Natural killer cell treated with Interleukin-12 subunit alpha and Interleukin-12 subunit beta and Interleukin-15 and Interleukin-18, amount 100 ng/mL, for 72 hours (primary cell): ENCODE measurements around the gene ANKRD34A. TPM values are rescaled to one million over a fixed set of nuclear protein-coding genes. Genes with fewer than 3 reads are reported as not detected.

Experiments
- ATAC-seq, 2 donors: fragments of 150-1000 bp; cut with Tn5 transposase in 1 of 2; sonication (Bioruptor Pico), chemical (Tn5 transposase) in 1 of 2; 2 replicates each; pipeline ENCODE4 v1.10.0; 2021
- DNase-seq: peaks from one replicate; pipeline ENCODE4 v3.0.0; 2022; ENCODE audit warnings: low spot score
- H3K27ac Mint-ChIP-seq, 2 donors: 1 replicate in 1 of 2; 2 replicates in 1 of 2; pipeline ENCODE4 v1.8.0; 2022; ENCODE audit warnings: mixed read lengths in 2 of 2, mild to moderate bottlenecking in 1 of 2, moderate library complexity in 1 of 2
- H3K27me3 Mint-ChIP-seq, 2 donors: 1 replicate in 1 of 2; 2 replicates in 1 of 2; pipeline ENCODE4 v1.8.0; 2022; ENCODE audit warnings: mixed read lengths in 2 of 2
- H3K36me3 Mint-ChIP-seq: one replicate; pipeline ENCODE4 v1.8.0; 2022; ENCODE audit warnings: mixed read lengths
- H3K4me1 Mint-ChIP-seq, 2 donors: 1 replicate in 1 of 2; 2 replicates in 1 of 2; pipeline ENCODE4 v1.8.0; 2022; ENCODE audit warnings: low read depth in 2 of 2, mixed read lengths in 2 of 2, mild to moderate bottlenecking in 1 of 2
- H3K4me3 Mint-ChIP-seq: one replicate; pipeline ENCODE4 v1.8.0; 2022; ENCODE audit warnings: mixed read lengths
- H3K9me3 Mint-ChIP-seq: 2 replicates; pipeline ENCODE4 v1.8.0; 2022; ENCODE audit warnings: mixed read lengths
- total RNA-seq, 2 donors: library from RNA; stranded (reverse); gene quantifications; one replicate each; pipeline ENCODE4 v1.2.3, GENCODE V29; 2022

ANKRD34A gene
- total RNA-seq, 2 donors from 2014 or later, result 1.6 to 9.1 TPM

GRCh38 chr1:145995148-145995881 is 30.9 kb upstream of the ANKRD34A start:
- Mint-ChIP-seq H3K4me3 (peak overlapping the region; percentile 99), H3K36me3 (peaks cover 39% of the 10 kb centered on the region), H3K4me1 (peaks cover 57 to 76% of the 10 kb centered on the region in 2 donors), H3K27me3 (no peaks in the 10 kb centered on the region), H3K27ac (peak overlapping the region; percentile 96 to 98), H3K9me3 (no peaks in the 10 kb centered on the region)
- no peak for DNase-seq
- ATAC-seq, result no peak

DNA sequence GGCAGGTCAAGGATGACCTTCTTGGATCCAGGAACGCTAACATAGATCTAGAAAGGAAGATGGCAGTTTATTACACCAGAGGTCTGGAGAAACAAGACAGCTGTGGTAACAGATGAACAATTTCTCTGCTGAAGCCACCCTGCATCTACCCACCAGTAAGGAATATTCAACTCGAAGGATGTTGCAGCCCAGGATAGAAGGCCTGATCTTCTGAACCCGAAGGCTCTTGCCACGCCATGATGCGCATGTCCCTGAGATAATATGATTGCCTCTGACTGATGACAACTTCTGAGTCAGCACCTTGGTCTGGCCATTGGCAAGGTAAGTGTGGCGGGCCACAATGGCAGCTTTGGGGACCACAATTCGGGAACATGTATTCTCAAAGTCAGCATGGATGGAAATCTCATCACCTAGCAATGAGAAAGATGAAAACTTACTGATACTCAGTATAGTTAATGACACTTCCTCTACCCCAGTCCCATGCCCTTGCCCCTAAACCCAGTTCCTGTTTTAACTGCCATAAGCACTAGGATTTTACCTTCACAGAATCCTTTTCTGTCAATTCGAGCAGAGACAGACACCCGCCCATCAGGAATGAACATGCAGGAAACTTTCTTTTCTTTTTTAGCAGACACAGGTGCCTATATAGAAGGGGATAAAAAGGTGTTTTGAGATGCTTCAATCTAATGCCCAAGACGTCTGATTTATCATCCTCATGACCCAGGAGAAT is 30.2 kb upstream of the ANKRD34A start:
- peak overlapping the region; percentile 96 to 98 for H3K27ac Mint-ChIP-seq
- DNase-seq (no peak), ATAC-seq (no peak)
- peaks cover 39% of the 10 kb centered on the region for H3K36me3 Mint-ChIP-seq
- H3K27me3 Mint-ChIP-seq, result no peaks in the 10 kb centered on the region
- H3K4me1 Mint-ChIP-seq, result peaks cover 54 to 69% of the 10 kb centered on the region in 2 donors
- H3K9me3 Mint-ChIP-seq, result no peaks in the 10 kb centered on the region
- H3K4me3 Mint-ChIP-seq, result peak overlapping the region; percentile 99

- no peak for ATAC-seq
- DNase-seq, result no peak
- peaks cover 50 to 64% of the 10 kb centered on the region in 2 donors for H3K4me1 Mint-ChIP-seq
- H3K27ac Mint-ChIP-seq, result peak overlapping the region; percentile 96 to 98
- H3K9me3 Mint-ChIP-seq, result no peaks in the 10 kb centered on the region
- peak overlapping the region; percentile 99 for H3K4me3 Mint-ChIP-seq
- no peaks in the 10 kb centered on the region for H3K27me3 Mint-ChIP-seq
- peaks cover 39% of the 10 kb centered on the region for H3K36me3 Mint-ChIP-seq
Observed at GRCh38 chr1:145993618-145994390, 29.4 kb upstream of the ANKRD34A start.

GRCh38 chr1:145992958-145993617 is 28.7 kb upstream of the ANKRD34A start:
- Mint-ChIP-seq H3K27me3 (no peaks in the 10 kb centered on the region), H3K9me3 (no peaks in the 10 kb centered on the region), H3K4me3 (peak overlapping the region; percentile 99), H3K4me1 (peaks cover 53 to 63% of the 10 kb centered on the region in 2 donors), H3K36me3 (peaks cover 39% of the 10 kb centered on the region), H3K27ac (peak overlapping the region; percentile 96 to 98)
- DNase-seq (no peak), ATAC-seq (no peak)

DNA sequence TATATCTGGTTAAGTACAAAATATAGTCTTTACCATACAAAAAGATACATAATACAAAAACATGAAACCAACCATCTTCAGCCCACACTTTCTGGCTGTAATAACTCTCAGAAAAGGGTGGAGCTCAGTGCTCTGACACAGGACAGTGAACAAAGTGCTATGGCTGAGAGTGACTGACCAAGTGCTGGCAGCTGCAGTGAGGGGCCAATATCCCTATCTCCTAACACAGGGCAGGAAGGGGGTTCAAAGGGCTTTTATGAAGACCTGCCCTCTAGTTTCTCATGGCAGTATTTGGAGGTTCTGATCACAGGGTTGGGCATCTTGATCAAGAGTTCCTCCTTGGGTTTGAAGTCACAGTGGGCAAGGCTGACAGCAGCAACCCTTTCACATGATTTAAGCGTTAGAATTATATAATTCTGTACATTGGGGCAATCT is 28.1 kb upstream of the ANKRD34A start:
- peaks cover 53 to 62% of the 10 kb centered on the region in 2 donors for H3K4me1 Mint-ChIP-seq
- DNase-seq, result no peak
- peaks cover 39% of the 10 kb centered on the region for H3K36me3 Mint-ChIP-seq
- H3K4me3 Mint-ChIP-seq, result peak overlapping the region; percentile 99
- H3K27me3 Mint-ChIP-seq, result no peaks in the 10 kb centered on the region
- ATAC-seq, result no peak
- H3K27ac Mint-ChIP-seq, result peak overlapping the region; percentile 96 to 98
- no peaks in the 10 kb centered on the region for H3K9me3 Mint-ChIP-seq

GRCh38 chr1:145991735-145992412 is 27.5 kb upstream of the ANKRD34A start:
- H3K9me3 Mint-ChIP-seq, result no peaks in the 10 kb centered on the region
- peak overlapping the region; percentile 99 for H3K4me3 Mint-ChIP-seq
- peaks cover 39% of the 10 kb centered on the region for H3K36me3 Mint-ChIP-seq
- ATAC-seq (no peak), DNase-seq (no peak)
- H3K27ac Mint-ChIP-seq, result peak overlapping the region; percentile 96 to 98
- no peaks in the 10 kb centered on the region for H3K27me3 Mint-ChIP-seq
- H3K4me1 Mint-ChIP-seq, result peaks cover 50 to 57% of the 10 kb centered on the region in 2 donors

DNA sequence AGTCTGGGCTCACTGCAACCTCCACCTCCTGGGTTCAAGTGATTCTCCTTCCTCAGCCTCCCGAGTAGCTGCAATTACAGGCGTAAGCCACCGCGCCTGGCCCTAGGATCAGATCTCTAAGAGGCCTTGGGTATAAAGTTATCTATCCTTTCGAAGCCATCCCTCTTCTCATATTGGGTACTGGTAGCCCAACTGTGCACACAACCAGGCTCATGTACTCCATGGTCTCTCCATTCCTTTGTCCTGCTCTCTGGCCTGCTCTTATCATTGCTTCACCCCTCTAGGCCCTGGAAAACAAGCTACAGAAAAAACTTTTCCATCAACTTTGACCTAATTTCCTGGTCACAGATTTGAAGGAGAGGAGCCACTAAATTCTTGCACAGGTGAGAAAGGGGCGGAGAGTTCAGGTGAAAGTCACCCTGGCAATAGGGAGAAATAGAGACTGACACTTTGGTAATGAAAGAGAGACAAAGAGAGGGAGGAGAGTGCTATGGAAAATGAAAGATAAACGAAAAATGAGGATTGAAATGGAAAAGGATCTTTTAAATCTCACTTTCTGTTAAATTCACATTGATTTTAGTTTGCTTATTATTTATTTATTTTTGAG is 26.0 kb upstream of the ANKRD34A start:
- H3K27me3 Mint-ChIP-seq, result no peaks in the 10 kb centered on the region
- H3K9me3 Mint-ChIP-seq, result no peaks in the 10 kb centered on the region
- no peak for DNase-seq
- peak overlapping the region; percentile 29 to 96 for H3K27ac Mint-ChIP-seq
- H3K36me3 Mint-ChIP-seq, result peaks cover 28% of the 10 kb centered on the region
- no peak for ATAC-seq
- peaks cover 54 to 59% of the 10 kb centered on the region in 2 donors for H3K4me1 Mint-ChIP-seq
- H3K4me3 Mint-ChIP-seq, result no peak overlapping the region

DNA sequence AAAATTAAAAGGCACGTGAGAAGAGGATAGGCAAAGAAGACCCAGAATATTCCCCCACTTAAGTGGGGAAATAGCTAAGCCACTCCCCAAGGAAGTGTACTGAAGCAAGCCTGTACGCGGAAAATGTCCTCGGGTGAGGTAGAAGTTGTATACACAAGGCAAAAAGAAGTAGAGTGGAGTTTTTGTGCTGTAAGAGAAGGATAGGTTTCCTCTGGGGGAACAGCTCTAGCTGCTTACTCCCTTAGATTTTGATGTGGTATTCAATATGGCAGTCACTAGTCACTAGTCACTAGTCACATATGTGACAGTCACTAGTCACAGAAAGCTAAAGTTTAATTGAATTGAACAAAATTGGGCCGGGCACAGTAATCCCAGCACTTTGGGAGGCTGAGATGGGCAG is 24.4 kb upstream of the ANKRD34A start:
- Mint-ChIP-seq H3K27me3 (no peaks in the 10 kb centered on the region), H3K36me3 (peaks cover 12% of the 10 kb centered on the region), H3K4me3 (no peak overlapping the region), H3K4me1 (peaks cover 52 to 55% of the 10 kb centered on the region in 2 donors), H3K27ac (peak overlapping the region; percentile 48 to 84), H3K9me3 (no peaks in the 10 kb centered on the region)
- no peak for ATAC-seq
- no peak for DNase-seq

DNA sequence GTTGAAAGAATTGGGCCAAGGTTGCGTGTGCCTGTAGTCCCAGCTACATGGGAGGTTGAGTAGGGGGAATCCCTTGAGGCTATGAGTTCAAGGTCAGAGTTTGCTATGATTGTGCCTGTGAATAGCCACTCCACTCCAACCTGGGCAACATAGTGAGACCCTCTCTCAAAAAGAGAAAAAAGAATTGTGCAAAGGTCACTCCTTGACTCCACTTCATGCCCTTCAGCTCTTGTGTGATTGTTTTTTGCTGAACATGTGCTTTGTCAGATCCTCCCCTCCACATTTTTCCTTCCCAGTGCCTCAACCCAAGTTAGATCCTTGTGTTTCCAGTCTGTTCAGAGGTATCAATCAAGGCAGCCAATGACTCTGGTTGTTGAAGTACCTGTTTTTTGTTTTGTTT is 23.6 kb upstream of the ANKRD34A start:
- Mint-ChIP-seq H3K27ac (peak overlapping the region; percentile 48 to 84), H3K9me3 (no peaks in the 10 kb centered on the region), H3K27me3 (no peaks in the 10 kb centered on the region), H3K4me1 (peaks cover 52 to 55% of the 10 kb centered on the region in 2 donors), H3K4me3 (no peak overlapping the region), H3K36me3 (peaks cover 4% of the 10 kb centered on the region)
- DNase-seq (no peak), ATAC-seq (no peak)

- Mint-ChIP-seq H3K4me3 (no peak overlapping the region), H3K9me3 (no peaks in the 10 kb centered on the region), H3K27ac (no peak overlapping the region), H3K36me3 (no peaks in the 10 kb centered on the region), H3K27me3 (no peaks in the 10 kb centered on the region), H3K4me1 (peaks cover 54% of the 10 kb centered on the region in 2 donors)
- DNase-seq (no peak), ATAC-seq (no peak)
Observed at GRCh38 chr1:145986551-145986950, 22.2 kb upstream of the ANKRD34A start.

DNA sequence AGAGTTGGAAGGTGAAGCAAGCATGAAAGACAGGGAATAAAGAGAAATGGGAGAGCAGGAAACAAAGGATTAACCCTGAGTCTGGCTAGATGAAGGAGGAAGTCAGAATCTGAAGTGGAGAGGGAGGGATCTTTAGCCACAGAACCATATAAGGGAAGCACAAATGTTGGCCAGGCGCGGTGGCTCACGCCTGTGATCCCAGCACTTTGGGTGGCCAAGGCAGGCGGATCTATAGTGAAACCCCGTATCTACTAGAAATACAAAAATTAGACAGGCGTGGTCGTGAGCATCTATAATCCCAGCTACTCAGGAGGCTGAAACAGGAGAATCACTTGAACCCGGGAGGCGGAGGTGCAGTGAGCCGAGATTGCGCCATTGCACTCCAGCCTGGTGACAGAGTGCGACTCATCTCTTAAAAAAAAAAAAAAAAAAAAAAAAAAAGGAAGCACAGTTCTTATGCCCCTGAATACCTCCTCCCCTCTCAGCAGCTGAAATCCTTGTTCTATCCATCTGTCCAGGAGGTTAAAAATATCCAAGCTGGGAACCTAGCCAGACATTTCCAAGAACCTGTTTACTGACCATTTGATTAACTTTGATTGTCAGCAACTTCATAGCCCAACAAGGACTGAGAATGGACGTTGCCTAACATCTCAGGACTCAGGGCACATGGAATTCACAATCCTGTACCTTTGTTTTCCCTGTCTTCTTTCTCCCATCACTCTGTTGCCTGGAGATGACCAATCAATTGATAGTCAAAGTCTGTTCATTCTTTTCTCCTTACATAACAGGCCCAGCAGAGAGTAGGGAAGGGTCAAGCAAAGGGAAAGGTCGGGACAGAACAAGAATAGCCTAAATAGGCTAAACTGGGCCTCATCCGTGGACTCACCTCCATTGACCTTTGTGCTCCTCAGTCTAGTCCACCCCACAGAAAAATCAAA is 21.4 kb upstream of the ANKRD34A start:
- Mint-ChIP-seq H3K9me3 (no peaks in the 10 kb centered on the region), H3K27me3 (no peaks in the 10 kb centered on the region), H3K4me1 (peaks cover 54 to 55% of the 10 kb centered on the region in 2 donors), H3K27ac (no peak overlapping the region), H3K36me3 (no peaks in the 10 kb centered on the region), H3K4me3 (peak overlapping the region; percentile 32)
- DNase-seq (no peak), ATAC-seq (no peak)

DNA sequence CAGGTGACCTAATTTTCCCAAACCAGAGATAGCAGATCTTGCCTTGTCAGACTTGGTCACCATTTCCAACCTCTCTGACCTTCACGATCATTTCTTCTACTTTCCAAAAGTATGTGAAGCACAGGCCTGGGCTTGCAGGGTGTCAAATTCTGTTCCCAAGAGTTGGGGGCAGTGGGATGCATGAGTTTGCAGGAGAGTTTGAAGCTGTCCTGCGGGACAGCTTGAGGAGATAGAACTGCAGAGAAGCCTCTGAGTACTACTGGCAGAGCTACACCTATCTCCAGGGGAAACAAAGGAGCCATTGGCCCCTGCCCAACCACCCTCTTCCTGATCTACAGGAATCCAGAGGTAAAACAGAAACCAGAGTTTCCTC is 20.7 kb upstream of the ANKRD34A start:
- H3K9me3 Mint-ChIP-seq, result no peaks in the 10 kb centered on the region
- peak overlapping the region; percentile 32 for H3K4me3 Mint-ChIP-seq
- H3K4me1 Mint-ChIP-seq, result peaks cover 52 to 54% of the 10 kb centered on the region in 2 donors

More for the DNA sequence above, 20.7 kb upstream of the ANKRD34A start:
- H3K36me3 Mint-ChIP-seq, result no peaks in the 10 kb centered on the region
- H3K27ac Mint-ChIP-seq, result no peak overlapping the region
- no peaks in the 10 kb centered on the region for H3K27me3 Mint-ChIP-seq
- DNase-seq (no peak), ATAC-seq (no peak)
